Measurements from ENCODE around the gene TBC1D12.
"Not testable (repeated sequence)": the region's sequence is repeated elsewhere in the genome, so short reads cannot be mapped to it uniquely, and the experiment has no call there.

Gene TBC1D12

DNA sequence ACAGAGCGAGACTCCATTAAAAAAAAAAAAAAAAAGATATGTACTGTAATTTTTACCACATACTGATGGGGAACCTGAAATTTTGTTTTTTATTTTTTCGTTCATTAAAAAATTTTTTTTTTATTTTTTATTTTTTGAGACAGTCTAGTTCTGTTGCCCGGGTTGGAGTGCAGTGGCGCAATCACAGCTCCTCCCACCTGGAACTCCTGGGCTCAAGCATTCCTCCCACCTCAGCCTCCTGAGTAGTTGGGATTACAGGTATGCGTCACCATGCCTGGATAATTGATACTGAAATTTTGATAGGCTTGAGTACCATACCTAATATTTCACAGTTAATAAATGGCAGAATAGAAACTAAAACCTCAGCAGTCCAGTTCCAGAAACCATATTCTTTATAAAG lies 122.4 kb downstream of the TBC1D12 start:
- no peak for TF ChIP-seq EZH2phosphoT487 (IDR thresholded peaks at IDR 0.05; ENCODE audit: borderline replicate concordance, low read length)
- TF ChIP-seq, protein P1, sequence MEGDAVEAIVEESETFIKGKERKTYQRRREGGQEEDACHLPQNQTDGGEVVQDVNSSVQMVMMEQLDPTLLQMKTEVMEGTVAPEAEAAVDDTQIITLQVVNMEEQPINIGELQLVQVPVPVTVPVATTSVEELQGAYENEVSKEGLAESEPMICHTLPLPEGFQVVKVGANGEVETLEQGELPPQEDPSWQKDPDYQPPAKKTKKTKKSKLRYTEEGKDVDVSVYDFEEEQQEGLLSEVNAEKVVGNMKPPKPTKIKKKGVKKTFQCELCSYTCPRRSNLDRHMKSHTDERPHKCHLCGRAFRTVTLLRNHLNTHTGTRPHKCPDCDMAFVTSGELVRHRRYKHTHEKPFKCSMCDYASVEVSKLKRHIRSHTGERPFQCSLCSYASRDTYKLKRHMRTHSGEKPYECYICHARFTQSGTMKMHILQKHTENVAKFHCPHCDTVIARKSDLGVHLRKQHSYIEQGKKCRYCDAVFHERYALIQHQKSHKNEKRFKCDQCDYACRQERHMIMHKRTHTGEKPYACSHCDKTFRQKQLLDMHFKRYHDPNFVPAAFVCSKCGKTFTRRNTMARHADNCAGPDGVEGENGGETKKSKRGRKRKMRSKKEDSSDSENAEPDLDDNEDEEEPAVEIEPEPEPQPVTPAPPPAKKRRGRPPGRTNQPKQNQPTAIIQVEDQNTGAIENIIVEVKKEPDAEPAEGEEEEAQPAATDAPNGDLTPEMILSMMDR (IDR thresholded peaks at IDR 0.05; ENCODE audit: low read depth, low read length, poor library complexity, severe bottlenecking), result no peak
- H3K4me1 ChIP-seq (ENCODE audit: control insufficient read depth, low read length), result no peaks in the 10 kb centered on the region
- H3K79me2 ChIP-seq (ENCODE audit: control insufficient read depth, low read length), result no peaks in the 10 kb centered on the region
- H3K4me2 ChIP-seq (ENCODE audit: low read length), result no peak overlapping the region
- H3K36me3 ChIP-seq (ENCODE audit: control insufficient read depth, low read length), result no peaks in the 10 kb centered on the region
- no peak overlapping the region for H3K4me3 ChIP-seq (ENCODE audit: low read length)
- H4K20me1 ChIP-seq (ENCODE audit: control insufficient read depth, insufficient read depth, low read depth, low read length), result no peaks in the 10 kb centered on the region
- peaks cover 6% of the 10 kb centered on the region for H3F3A ChIP-seq (ENCODE audit: control insufficient read depth, insufficient read depth)
- H3K9me2 ChIP-seq (replicated peaks; ENCODE audit: control insufficient read depth, low read length), result no peaks in the 10 kb centered on the region
- no peaks in the 10 kb centered on the region for H3K9me3 ChIP-seq (ENCODE audit: control insufficient read depth, insufficient read depth, low read length)
- no peaks in the 10 kb centered on the region for H3K27me3 ChIP-seq (ENCODE audit: control insufficient read depth, low read length)
- H3K27ac ChIP-seq (ENCODE audit: low read depth, low read length), result no peak overlapping the region

DNA sequence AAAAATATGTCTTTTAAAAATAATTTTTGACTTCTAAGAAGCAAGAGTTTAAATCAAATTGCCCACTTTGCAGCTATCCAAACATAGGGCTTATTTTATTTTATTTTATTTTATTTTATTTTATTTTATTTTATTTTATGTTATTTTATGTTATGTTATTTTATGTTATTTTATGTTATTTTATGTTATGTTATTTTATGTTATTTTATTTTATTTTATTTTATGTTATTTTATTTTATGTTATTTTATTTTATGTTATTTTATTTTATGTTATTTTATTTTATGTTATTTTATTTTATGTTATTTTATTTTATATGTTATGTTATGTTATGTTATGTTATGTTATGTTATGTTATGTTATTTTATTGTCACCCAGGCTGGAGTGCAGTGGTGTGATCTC lies 129.2 kb downstream of the TBC1D12 start:
- peaks cover 16% of the 10 kb centered on the region for H3K36me3 ChIP-seq (ENCODE audit: control insufficient read depth, low read length)
- H3K27me3 ChIP-seq (ENCODE audit: control insufficient read depth, low read length); H3K4me3 ChIP-seq (ENCODE audit: low read length); H3F3A ChIP-seq (ENCODE audit: control insufficient read depth, insufficient read depth); H3K4me1 ChIP-seq (ENCODE audit: control insufficient read depth, low read length); H3K79me2 ChIP-seq (ENCODE audit: control insufficient read depth, low read length); H4K20me1 ChIP-seq (ENCODE audit: control insufficient read depth, insufficient read depth, low read depth, low read length); H3K4me2 ChIP-seq (ENCODE audit: low read length); H3K9me3 ChIP-seq (ENCODE audit: control insufficient read depth, insufficient read depth, low read length); H3K9me2 ChIP-seq (replicated peaks; ENCODE audit: control insufficient read depth, low read length); H3K27ac ChIP-seq (ENCODE audit: low read depth, low read length): not testable (repeated sequence)

DNA sequence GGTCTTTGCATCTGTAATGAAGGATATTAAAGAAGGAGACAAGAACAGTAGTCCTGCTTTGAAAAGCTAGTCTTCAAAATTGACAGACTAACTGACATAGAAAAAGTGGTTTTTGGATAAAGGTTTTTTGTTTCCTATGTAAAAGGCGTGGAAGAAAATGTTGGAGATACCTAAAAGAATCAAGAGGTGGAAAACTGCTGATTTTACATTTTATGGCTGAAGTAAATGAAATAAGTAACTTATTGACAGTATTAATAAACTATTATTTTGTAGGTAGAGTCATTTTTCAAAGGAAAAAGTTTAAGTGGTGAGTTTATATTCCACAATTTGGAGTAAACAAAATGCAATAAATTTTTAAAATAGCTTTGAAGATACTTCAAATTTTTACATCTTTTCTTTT lies 130.7 kb downstream of the TBC1D12 start:
- no peaks in the 10 kb centered on the region for H3K9me2 ChIP-seq (replicated peaks; ENCODE audit: control insufficient read depth, low read length)
- H3K36me3 ChIP-seq (ENCODE audit: control insufficient read depth, low read length), result peaks cover 16% of the 10 kb centered on the region
- H3K4me1 ChIP-seq (ENCODE audit: control insufficient read depth, low read length), result no peaks in the 10 kb centered on the region
- H3K27ac ChIP-seq (ENCODE audit: low read depth, low read length), result no peak overlapping the region
- no peaks in the 10 kb centered on the region for H3K27me3 ChIP-seq (ENCODE audit: control insufficient read depth, low read length)
- H3K79me2 ChIP-seq (ENCODE audit: control insufficient read depth, low read length), result no peaks in the 10 kb centered on the region
- H3K9me3 ChIP-seq (ENCODE audit: control insufficient read depth, insufficient read depth, low read length), result no peaks in the 10 kb centered on the region
- H3F3A ChIP-seq (ENCODE audit: control insufficient read depth, insufficient read depth), result peaks cover 3% of the 10 kb centered on the region; the same call in 1 of the 2 replicates
- no peak overlapping the region for H3K4me3 ChIP-seq (ENCODE audit: low read length)
- TF ChIP-seq, protein P1 (IDR thresholded peaks at IDR 0.05; ENCODE audit: low read depth, low read length, poor library complexity, severe bottlenecking), result no peak
- TF ChIP-seq EZH2phosphoT487 (IDR thresholded peaks at IDR 0.05; ENCODE audit: borderline replicate concordance, low read length), result no peak
- H3K4me2 ChIP-seq (ENCODE audit: low read length), result no peak overlapping the region
- no peaks in the 10 kb centered on the region for H4K20me1 ChIP-seq (ENCODE audit: control insufficient read depth, insufficient read depth, low read depth, low read length)

DNA sequence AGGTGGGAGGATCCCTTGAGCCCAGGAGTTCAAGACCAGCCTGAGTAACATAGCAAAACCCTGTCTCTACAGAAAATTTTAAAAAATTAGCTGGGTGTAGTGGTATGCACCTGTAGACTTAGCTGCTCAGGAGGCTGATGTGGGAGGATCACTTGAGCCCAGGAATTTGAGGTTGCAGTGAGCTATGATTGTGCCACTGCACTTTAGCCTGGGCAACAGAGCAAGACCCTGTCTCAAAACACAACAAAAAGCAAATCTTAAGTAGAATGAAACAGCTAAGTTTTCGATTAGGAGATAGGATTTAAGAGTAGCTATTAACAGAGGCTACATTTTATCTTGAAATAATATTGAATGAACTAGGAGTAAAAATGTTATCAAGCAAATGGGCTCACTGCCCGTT lies 139.9 kb downstream of the TBC1D12 start:
- not testable (repeated sequence) for H3K4me3 ChIP-seq (ENCODE audit: low read length); H3K4me2 ChIP-seq (ENCODE audit: low read length); H3K27me3 ChIP-seq (ENCODE audit: control insufficient read depth, low read length); H4K20me1 ChIP-seq (ENCODE audit: control insufficient read depth, insufficient read depth, low read depth, low read length); H3K27ac ChIP-seq (ENCODE audit: low read depth, low read length); H3K9me2 ChIP-seq (replicated peaks; ENCODE audit: control insufficient read depth, low read length); H3K9me3 ChIP-seq (ENCODE audit: control insufficient read depth, insufficient read depth, low read length); H3F3A ChIP-seq (ENCODE audit: control insufficient read depth, insufficient read depth)
- peaks cover 17% of the 10 kb centered on the region for H3K36me3 ChIP-seq (ENCODE audit: control insufficient read depth, low read length)
- peaks cover 12% of the 10 kb centered on the region for H3K4me1 ChIP-seq (ENCODE audit: control insufficient read depth, low read length)
- H3K79me2 ChIP-seq (ENCODE audit: control insufficient read depth, low read length), result peaks cover 22% of the 10 kb centered on the region
